ENCODE measurements around the gene HES5.

DNA sequence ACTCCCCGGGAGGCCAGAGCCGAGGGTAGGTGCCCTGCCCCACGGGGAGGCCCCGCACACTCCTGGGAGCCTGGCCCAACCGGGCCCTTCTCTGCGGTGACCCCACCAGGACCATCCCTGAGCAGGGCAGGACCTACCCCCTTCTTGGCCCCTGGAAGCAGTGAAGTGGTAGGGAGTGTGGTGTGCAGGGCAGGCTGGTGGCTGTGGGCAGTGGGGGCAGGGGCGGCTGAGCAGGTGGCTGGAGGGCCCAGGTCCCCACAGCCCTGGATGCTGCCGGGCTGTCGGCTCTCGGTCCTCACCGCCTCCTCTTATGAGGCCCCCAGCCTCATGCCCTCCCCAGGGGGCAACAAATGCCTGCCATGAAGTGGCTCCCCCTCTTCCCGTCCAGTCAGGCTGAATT lies 34.5 kb downstream of the HES5 start:
- TF ChIP-seq POLR2A (IDR thresholded peaks at IDR 0.05) = no peak
- TF ChIP-seq, protein P1, sequence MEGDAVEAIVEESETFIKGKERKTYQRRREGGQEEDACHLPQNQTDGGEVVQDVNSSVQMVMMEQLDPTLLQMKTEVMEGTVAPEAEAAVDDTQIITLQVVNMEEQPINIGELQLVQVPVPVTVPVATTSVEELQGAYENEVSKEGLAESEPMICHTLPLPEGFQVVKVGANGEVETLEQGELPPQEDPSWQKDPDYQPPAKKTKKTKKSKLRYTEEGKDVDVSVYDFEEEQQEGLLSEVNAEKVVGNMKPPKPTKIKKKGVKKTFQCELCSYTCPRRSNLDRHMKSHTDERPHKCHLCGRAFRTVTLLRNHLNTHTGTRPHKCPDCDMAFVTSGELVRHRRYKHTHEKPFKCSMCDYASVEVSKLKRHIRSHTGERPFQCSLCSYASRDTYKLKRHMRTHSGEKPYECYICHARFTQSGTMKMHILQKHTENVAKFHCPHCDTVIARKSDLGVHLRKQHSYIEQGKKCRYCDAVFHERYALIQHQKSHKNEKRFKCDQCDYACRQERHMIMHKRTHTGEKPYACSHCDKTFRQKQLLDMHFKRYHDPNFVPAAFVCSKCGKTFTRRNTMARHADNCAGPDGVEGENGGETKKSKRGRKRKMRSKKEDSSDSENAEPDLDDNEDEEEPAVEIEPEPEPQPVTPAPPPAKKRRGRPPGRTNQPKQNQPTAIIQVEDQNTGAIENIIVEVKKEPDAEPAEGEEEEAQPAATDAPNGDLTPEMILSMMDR (IDR thresholded peaks at IDR 0.05) = no peak

Data from prostate gland (tissue), 2 donors.